Common myeloid progenitor, CD34-positive (primary cell): Measurements from ENCODE around the gene NDUFB7.

Experiments
- CTCF ChIA-PET: fragments of 350-600 bp; sonication (Branson Sonifier 250); formaldehyde crosslinking; loops from one replicate; lab custom pipeline; 2021; ENCODE audit warnings: antibody characterized with exemption; lab: Charles Lee
- POLR2A ChIA-PET: fragments of 350-600 bp; sonication (Branson Sonifier 250); formaldehyde crosslinking; loops from one replicate; lab custom pipeline; 2021; ENCODE audit warnings: antibody characterized with exemption; lab: Charles Lee
- DNase-seq, 3 donors: peaks; one replicate each; pipeline versions ENCODE4 v3.0.0 to v3.0.0-alpha.2; 2013
- H3K27ac ChIP-seq, 2 experiments: 1 replicate in 1 of 2; 2 replicates in 1 of 2; pipeline ENCODE4 v1.7.0; 2013; ENCODE audit warnings: inconsistent platforms in 2 of 2, low read length in 2 of 2, mild to moderate bottlenecking in 2 of 2, low read depth in 1 of 2, moderate library complexity in 1 of 2; ENCODE audit not compliant: severe bottlenecking in 2 of 2, insufficient read depth in 1 of 2, poor library complexity in 1 of 2
- H3K27me3 ChIP-seq, 5 experiments: replicated peaks in 2 of 5; 1 replicate in 3 of 5; 2 replicates in 2 of 5; pipeline versions ENCODE4 v1.6.1 to v1.7.0; 2013; ENCODE audit warnings: low read length in 4 of 5, mild to moderate bottlenecking in 2 of 5, moderate library complexity in 2 of 5, inconsistent platforms in 1 of 5; ENCODE audit not compliant: insufficient read depth in 5 of 5, control insufficient read depth in 4 of 5
- H3K36me3 ChIP-seq, 4 experiments: 1 replicate in 2 of 4; 2 replicates in 2 of 4; pipeline versions ENCODE4 v1.6.1 to v1.7.0; 2013; ENCODE audit warnings: low read length in 3 of 4, control low read depth in 1 of 4, mild to moderate bottlenecking in 1 of 4; ENCODE audit not compliant: control insufficient read depth in 4 of 4, insufficient read depth in 4 of 4
- H3K4me1 ChIP-seq, 4 experiments: 1 replicate in 3 of 4; 2 replicates in 1 of 4; pipeline versions ENCODE4 v1.6.1 to v1.7.1; 2013; ENCODE audit warnings: low read length in 3 of 4, mild to moderate bottlenecking in 3 of 4, control low read depth in 1 of 4, inconsistent platforms in 1 of 4, moderate library complexity in 1 of 4; ENCODE audit not compliant: control insufficient read depth in 4 of 4, insufficient read depth in 4 of 4; ENCODE audit errors: control extremely low read depth in 1 of 4
- H3K4me3 ChIP-seq, 7 experiments: 1 replicate in 4 of 7; 2 replicates in 3 of 7; pipeline versions ENCODE4 v1.5.1 to v1.7.0; 2013; ENCODE audit warnings: mild to moderate bottlenecking in 7 of 7, low read length in 6 of 7, moderate library complexity in 6 of 7, inconsistent platforms in 2 of 7, low read depth in 2 of 7, control low read depth in 1 of 7; ENCODE audit not compliant: insufficient read depth in 4 of 7, control insufficient read depth in 1 of 7; ENCODE audit errors: extremely low read depth in 1 of 7
- H3K9me3 ChIP-seq, 5 experiments: 1 replicate in 4 of 5; 2 replicates in 1 of 5; pipeline versions ENCODE4 v1.6.1 to v1.7.1; 2013; ENCODE audit warnings: low read length in 4 of 5, mild to moderate bottlenecking in 2 of 5, inconsistent platforms in 1 of 5, low read depth in 1 of 5, moderate library complexity in 1 of 5; ENCODE audit not compliant: control insufficient read depth in 4 of 5, insufficient read depth in 2 of 5; ENCODE audit errors: control extremely low read depth in 1 of 5
- WGBS: methylation state at CpG from one replicate; pipeline ENCODE4 v1.1.5; 2013; ENCODE audit not compliant: insufficient coverage; 5-methylcytosine and 5-hydroxymethylcytosine counted together

The NDUFB7 gene

DNA sequence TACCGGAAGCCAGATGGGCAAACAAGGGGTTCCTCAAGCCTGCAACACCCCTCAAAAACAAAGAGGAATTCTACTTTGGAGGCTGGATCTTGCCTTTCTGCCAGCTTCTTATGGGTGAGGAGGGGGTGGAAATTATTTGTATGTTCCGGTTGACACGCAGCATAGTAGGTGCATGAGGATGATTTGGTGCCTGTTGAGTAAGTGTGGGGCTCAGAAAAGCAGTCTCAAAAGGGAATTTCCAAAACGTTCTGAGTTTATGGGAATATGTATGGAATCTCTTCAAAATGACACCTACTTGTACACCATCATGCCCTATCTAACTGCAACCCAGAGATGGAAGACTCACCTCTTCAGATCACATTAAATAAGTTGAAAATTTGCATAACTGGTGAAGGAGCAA is 45.4 kb downstream of the NDUFB7 start:
- ChIA-PET POLR2A (interaction anchor here (1.2 kb wide), 1 partner anchor 24 kb away, joined by 3 read pairs; no protein-coding TSS in a partner anchor), CTCF (interaction anchor here (1.0 to 1.4 kb wide), 2 partner anchors 19 to 34 kb away, joined by 3 to 4 read pairs; no protein-coding TSS in a partner anchor)
- no peaks in the 10 kb centered on the region for H3K9me3 ChIP-seq
- H3K36me3 ChIP-seq, result no peaks in the 10 kb centered on the region
- no peak for DNase-seq
- no peaks in the 10 kb centered on the region for H3K27me3 ChIP-seq
- 100% methylated on average over 3 of the region's 4 CpGs for WGBS
- no peak overlapping the region for H3K4me3 ChIP-seq
- peaks cover 6 to 24% (median 10%) of the 10 kb centered on the region in 4 experiments for H3K4me1 ChIP-seq
- no peak overlapping the region for H3K27ac ChIP-seq

DNA sequence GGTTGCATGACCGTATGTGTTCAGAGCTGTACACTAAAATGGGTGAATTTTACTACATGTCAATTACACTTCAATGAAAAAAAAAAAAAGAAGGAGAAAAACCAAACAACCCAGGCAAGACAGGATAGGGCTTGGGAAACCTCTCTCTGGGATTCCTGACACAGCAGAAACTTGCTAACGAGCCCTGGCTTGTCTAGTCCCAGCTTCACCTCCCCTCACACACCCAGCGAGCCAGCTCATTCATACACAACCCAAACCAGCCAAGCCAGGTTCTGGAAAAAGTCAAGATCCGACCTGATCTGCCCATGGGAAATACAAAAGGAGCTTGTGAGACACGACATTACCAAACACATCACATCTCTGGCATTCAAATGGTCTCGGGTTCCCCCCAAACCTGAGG is 46.1 kb downstream of the NDUFB7 start:
- DNase-seq, result no peak
- no peak overlapping the region for H3K27ac ChIP-seq
- H3K4me1 ChIP-seq, result peaks cover 6 to 22% (median 9%) of the 10 kb centered on the region in 4 experiments
- ChIA-PET CTCF (interaction anchor here (0.6 to 1.4 kb wide), 3 partner anchors 19 to 102 kb away, joined by 3 to 4 read pairs (median 3); no protein-coding TSS in a partner anchor), POLR2A (interaction anchor here (1.2 kb wide), 1 partner anchor 23 kb away, joined by 3 read pairs; no protein-coding TSS in a partner anchor)
- H3K4me3 ChIP-seq, result no peak overlapping the region
- H3K27me3 ChIP-seq, result no peaks in the 10 kb centered on the region
- H3K9me3 ChIP-seq, result no peaks in the 10 kb centered on the region
- 100% methylated on average over 3 of the region's 6 CpGs for WGBS
- H3K36me3 ChIP-seq, result no peaks in the 10 kb centered on the region

DNA sequence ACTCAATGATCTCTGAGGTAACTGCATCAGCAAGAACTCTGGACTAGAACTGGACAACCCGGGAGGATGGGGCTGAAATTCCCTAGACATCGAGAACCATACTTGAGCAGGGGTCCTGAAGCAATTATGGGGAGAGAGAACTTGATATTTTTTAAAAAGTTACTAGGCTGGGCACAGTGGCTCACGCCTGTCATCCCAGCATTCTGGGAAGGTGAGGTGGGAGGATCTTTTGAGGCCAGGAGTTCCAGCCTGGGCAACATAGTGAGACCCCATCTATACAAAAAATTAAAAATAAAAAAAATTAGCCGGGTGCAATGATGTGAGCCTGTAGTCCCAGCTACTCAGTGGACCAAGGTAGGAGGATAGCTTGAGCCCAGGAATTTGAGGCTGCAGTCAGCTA is 51.3 kb downstream of the NDUFB7 start:
- WGBS, result 100% methylated on average over 2 of the region's 4 CpGs
- H3K27ac ChIP-seq, result no peak overlapping the region
- peaks cover 0 to 14% (median 9%) of the 10 kb centered on the region in 4 experiments for H3K36me3 ChIP-seq
- peaks cover 2 to 46% (median 26%) of the 10 kb centered on the region in 4 experiments for H3K4me1 ChIP-seq
- DNase-seq, result no peak
- no peaks in the 10 kb centered on the region for H3K27me3 ChIP-seq
- no peak overlapping the region for H3K4me3 ChIP-seq
- ChIA-PET POLR2A (interaction anchor here (0.8 kb wide), 1 partner anchor 8 kb away, joined by 3 read pairs; no protein-coding TSS in a partner anchor), CTCF (interaction anchor here (2.6 kb wide), 1 partner anchor 30 kb away, joined by 13 read pairs; no protein-coding TSS in a partner anchor)
- H3K9me3 ChIP-seq, result no peaks in the 10 kb centered on the region

DNA sequence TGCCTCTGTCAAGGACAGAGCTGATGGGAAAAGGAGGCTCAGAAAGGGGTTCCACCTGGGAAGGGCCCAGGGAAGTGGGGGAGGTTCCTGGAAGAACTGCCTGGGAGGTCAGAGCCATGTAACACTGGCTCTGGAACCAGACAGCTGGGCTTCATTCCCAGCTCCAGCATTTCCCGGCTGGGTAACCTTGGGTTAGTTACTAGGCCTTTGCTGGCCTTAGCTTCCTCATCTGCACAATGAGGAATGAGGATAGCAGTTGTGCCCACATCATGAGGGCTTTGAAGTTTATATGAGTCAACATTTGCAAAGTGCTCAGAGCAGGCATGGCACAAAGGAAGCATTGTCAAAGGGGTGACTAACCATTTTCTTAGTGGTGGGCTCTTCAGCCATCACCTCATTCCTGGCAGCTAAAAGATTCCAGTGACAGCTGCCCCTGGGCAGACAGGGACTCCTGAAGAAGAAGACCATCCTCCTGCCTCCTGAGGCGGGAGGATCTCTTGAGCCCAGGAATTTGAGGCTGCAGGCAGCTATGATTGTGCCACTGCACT is 51.9 kb downstream of the NDUFB7 start:
- ChIA-PET POLR2A (interaction anchor here (0.8 kb wide), 1 partner anchor 9 kb away, joined by 3 read pairs; no protein-coding TSS in a partner anchor), CTCF (interaction anchor here (2.6 kb wide), 1 partner anchor 31 kb away, joined by 13 read pairs; no protein-coding TSS in a partner anchor)
- Histone ChIP-seq H3K4me3 (no peak overlapping the region), H3K36me3 (peaks cover 4 to 20% (median 15%) of the 10 kb centered on the region in 4 experiments), H3K4me1 (peaks cover 2 to 51% (median 26%) of the 10 kb centered on the region in 4 experiments), H3K9me3 (no peaks in the 10 kb centered on the region), H3K27me3 (no peaks in the 10 kb centered on the region), H3K27ac (no peak overlapping the region)
- peak in 2 of 3 donors; percentile 35 to 41 for DNase-seq
- 90% methylated on average over 2 of the region's 2 CpGs for WGBS

DNA sequence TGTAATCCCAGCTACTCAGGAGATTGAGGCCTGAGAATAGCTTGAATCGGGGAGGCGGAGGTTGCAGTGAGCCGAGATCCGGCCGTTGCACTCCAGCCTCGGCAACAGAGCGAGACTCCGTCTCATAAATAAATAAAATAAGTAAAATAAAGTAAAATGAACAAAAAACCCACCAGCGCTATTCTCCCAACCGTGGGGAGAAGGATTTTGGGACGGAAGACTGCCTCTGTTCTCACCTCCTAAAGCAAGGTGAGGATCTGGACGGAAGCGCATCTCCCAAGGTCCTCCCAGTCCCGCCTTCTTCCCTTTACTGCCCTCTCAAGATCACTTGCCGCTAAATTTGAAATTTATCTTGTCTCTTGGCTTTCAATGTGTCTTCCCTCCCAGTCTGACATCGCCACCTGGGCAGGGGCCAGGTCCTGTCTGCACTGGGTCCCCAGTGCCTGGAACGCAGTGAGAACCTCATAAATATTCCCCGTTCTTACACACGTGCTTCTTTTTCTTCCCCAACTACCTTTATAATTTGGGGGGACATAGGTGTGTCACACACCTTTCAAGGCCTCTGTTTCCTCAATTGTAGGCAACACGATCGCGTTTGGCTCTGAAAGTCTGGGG is 52.5 kb downstream of the NDUFB7 start:
- H3K36me3 ChIP-seq, result peaks cover 5 to 26% (median 20%) of the 10 kb centered on the region in 4 experiments
- WGBS, result 100% methylated on average over 8 of the region's 22 CpGs
- H3K27ac ChIP-seq, result peak overlapping the region in 1 of 2 experiments; percentile 79
- H3K4me3 ChIP-seq, result peak overlapping the region in 1 of 7 experiments; percentile 69
- DNase-seq, result no peak
- ChIA-PET CTCF (interaction anchor here (2.0 to 2.6 kb wide), 2 partner anchors 28 to 32 kb away, joined by 4 to 13 read pairs; no protein-coding TSS in a partner anchor), POLR2A (interaction anchor here (0.7 to 1.2 kb wide), 2 partner anchors 13 to 18 kb away, joined by 3 to 4 read pairs; no protein-coding TSS in a partner anchor)
- H3K4me1 ChIP-seq, result peaks cover 2 to 51% (median 26%) of the 10 kb centered on the region in 4 experiments
- no peaks in the 10 kb centered on the region for H3K9me3 ChIP-seq
- no peaks in the 10 kb centered on the region for H3K27me3 ChIP-seq

DNA sequence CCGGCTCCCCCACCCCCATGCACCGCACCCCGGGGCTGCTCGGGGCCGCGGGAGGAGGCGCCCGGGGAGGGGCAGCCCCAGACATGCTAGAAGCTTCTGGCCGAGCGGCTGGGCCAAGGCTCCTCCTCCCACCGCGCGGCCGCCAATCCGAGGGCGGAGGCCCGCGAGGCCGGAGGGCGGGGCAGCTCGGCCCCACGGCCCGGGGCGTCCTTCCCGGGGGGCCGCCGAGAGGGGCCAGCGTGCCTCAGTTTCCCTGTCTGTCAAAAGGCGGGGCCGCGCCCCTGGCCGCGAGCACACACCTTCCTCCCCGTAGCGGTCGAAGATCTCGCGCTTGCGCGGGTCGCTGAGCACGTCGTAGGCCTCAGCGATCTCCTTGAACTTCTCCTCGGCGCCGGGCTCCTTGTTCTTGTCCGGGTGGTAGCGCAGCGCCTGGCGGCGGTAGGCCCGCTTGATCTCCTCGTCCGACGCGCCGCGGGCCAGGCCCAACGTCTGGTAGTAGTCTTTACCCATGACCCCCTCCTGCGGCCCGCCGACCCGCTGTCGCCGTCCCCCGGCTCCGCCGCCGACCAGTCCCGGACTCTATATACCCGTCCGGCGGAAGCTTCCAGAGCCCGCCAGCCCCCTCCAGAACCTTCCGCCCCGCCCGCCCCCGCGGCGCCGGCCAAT is 53.9 kb downstream of the NDUFB7 start, which contains the start of gene DNAJB1:
TSS of gene DNAJB1 (minus strand) at position 558 of the 666 bp plus-strand sequence. CDS start at position 510, 48 bp downstream.
- WGBS, result under 1% methylated on average over 65 of the region's 82 CpGs
- peak in 1 of 3 donors; percentile 45 for DNase-seq
- ChIA-PET POLR2A (interaction anchor here (0.5 to 2.5 kb wide), 25 partner anchors 8 to 1590 kb away, joined by 3 to 32 read pairs (median 4); partner anchors contain the start of genes ADGRE3, DDX39A, GIPC1 and PRKACA), CTCF (interaction anchor here (0.7 to 2.0 kb wide), 5 partner anchors 10 to 33 kb away, joined by 3 to 6 read pairs (median 4); no protein-coding TSS in a partner anchor)
- H3K4me3 ChIP-seq, result peak within 1 kb of the TSS; percentile 85 to 96 (median 93)
- no peaks in the 10 kb centered on the region for H3K9me3 ChIP-seq
- peaks cover 7 to 33% (median 25%) of the 10 kb centered on the region in 4 experiments for H3K36me3 ChIP-seq
- H3K4me1 ChIP-seq, result peaks cover 2 to 49% (median 26%) of the 10 kb centered on the region in 4 experiments
- peak within 1 kb of the TSS; percentile 93 to 96 for H3K27ac ChIP-seq
- no peaks in the 10 kb centered on the region for H3K27me3 ChIP-seq
